GM19324 (cell line): ENCODE results near the gene ECHDC3.

Experiments
- ATAC-seq: cut with Tn5 transposase; IDR thresholded peaks from one replicate; pipeline ENCODE4 v1.9.1; 2021; ENCODE audit warnings: mild to moderate bottlenecking, moderate library complexity; ENCODE audit not compliant: unreplicated experiment, low FRiP score

Gene ECHDC3

DNA sequence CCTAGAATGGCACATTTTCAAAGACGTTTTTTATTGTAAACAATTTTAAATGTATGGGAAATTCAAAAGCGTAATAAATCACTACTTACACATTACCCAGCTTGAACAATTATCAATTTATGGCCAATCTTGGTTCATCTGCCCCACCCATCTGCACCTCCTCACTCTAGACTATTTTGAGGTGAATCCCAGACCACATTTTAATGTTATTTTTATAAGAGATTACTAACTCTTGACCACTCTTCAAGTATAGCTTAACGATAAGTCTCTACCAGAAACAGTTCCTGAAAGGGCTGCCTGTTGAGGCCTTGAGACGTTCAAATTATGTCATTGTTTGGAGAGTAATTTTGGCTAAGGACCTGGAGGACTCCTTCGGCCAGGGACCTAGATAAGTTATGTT, 33.2 kb downstream of the ECHDC3 start:
- no peak for ATAC-seq

DNA sequence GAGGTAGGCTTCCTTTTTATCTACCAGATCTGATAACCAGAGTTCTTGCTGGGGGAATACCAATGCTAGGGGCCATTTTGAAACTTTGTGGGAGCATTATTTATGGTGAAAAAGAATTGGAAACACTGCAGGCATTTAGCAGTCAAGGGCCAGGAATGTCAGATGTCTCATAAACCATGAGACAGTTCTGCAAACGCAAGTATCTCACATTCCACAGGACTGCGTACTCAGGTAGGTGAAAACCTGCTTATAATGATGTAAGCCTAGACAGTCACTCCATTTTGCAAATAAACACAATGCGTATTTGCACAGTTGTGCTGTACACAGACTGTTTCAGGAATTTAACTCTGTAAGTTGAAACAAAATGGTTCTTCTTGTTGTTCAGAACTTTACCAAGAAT, 33.9 kb downstream of the ECHDC3 start:
- no peak for ATAC-seq

DNA sequence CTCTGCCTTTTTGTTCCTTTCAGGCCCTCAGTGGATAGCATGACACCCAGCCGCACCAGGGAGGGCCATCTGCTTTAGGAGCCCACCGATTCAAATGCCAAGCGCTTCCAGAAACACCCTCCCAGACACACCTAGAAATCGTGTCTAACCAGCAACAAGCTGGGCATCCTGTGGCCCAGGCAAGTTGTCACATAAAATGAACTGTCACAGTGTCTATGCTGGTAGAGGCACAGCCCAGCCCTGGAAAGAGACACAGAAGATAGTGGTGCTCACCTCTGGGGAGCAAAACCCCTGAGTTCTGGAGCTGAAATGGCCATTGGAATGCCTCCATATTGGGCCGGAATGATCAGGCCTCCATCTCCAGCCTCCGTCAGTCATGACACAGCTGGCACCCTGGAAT, 38.9 kb downstream of the ECHDC3 start:
- ATAC-seq: no peak

DNA sequence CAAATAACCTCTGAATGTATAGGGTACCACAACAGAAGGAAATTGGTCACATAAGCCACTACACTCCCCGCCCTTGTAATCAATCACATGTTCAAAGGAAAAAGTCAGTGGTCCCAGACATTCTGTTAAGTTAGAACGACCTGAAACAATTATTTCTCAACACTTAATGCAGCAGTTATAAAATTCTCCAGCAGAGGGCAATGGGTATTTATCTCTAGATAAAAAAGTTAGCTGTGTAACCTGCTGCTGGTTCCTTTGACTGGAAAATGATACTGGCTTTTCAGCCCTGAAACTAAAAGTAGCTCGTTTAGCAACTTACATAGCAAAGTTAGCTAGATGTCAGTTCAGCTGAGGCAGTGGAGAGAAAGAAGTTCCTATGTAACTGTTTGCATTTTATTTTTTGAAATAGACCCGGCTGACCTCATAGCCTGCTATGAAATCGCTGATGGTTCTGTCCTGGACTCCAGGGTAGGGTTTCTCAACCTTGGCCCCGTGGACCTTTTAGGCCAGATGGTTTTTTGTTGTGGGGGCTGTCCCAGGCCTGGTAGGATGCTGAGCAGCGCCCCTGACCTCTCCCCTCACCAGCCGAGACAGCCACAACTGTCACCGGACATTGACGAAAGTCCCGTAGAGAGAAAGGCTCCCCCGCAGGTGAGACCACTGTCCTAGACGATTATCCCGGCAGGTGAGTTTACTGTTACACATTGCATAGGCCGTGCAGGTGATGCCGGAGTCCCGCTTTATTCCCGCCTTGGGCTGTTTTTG, 40.8 kb downstream of the ECHDC3 start:
- ATAC-seq: peak; percentile 55

DNA sequence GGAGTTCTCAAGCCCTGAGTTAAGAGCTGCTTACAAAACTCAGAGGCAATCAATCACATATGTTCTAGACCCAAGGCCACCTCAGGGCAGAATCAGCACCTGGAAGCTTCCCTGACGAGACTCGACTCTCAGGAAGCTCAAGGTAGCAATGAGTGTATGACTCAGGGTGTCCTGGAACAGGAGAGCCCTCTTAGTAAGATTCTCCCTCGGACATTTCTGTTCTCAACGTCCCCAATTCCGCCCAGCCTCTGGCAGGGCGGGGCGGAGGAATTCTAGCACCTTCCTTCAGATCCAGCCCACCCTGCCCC, 41.3 kb downstream of the ECHDC3 start:
- no peak for ATAC-seq

DNA sequence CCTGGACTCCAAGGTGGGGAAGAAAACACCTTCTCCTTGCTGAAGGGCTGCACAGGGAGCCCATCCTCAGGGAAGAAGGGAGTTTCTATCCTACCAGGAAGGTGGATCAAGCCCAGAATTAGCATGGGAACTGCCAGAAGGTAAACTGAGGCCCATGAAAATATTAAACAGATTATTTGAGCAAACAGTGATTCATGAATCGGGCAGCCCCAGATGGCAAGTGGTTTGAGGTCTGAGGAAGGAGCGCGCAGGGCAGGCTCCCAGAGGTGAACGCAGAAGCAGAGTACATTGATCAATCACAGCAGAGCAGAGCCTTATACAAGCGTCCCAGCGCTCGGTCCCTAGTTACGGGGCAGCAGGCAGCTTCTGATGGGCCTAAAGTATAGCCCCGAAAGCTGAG, 45.2 kb downstream of the ECHDC3 start:
- no peak for ATAC-seq

DNA sequence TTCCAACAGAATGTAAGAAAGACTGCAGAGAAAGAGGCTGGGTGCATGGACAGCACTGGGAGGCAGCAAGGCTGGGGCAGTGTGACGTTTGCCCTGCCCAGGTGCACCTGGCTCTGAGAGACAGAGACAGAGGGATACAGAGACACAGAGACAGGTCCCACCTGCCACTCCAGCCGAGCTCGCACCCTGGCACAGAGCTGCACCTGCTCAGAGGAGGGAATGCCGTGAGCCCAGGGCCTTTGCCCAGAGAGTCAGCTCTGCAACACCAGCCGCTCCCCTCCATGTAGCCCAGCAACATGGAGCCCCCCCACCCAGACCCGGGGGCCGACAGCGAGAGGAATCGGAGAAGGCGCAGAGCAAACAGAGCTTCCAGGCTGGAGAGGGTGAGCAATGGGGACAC, 45.7 kb downstream of the ECHDC3 start:
- no peak for ATAC-seq

DNA sequence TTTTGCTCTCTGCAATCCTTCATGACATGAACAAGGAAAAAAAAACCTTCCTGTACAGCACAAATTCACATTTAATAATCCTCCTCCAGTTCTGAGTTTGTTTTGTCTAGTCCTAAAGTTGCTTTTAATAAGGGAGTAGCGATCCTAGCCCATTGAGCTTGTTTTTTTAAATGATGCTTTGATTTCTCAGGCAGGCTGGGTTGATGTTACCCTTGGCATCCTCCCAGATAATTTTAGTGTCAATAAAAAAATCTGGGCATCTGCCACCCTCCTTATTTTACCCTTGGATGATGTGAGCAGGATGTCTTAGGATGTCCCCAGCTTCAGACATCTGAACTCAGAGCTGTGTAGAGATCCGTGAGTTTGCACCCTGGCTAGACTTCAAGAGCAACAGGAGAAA, 47.1 kb downstream of the ECHDC3 start:
- ATAC-seq: no peak

DNA sequence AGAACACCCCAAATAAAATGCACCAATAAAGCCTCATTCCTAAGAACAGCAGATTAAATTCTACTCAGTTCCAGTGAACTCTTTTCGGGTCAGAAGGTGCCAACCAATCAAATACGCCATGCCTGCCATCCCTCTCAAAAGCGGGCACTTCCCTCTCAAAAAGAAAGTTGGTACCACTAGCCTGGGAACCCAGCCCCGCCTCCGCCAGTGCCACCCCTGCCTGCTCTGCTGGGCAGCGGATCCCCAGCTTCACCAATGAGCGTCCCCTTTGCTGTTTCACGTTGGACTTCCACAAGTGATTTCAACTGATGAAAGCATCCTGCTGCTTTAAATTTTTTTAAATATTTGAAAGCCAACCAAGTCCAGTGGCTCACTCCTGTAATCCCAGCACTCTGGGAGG, 47.8 kb downstream of the ECHDC3 start:
- no peak for ATAC-seq

DNA sequence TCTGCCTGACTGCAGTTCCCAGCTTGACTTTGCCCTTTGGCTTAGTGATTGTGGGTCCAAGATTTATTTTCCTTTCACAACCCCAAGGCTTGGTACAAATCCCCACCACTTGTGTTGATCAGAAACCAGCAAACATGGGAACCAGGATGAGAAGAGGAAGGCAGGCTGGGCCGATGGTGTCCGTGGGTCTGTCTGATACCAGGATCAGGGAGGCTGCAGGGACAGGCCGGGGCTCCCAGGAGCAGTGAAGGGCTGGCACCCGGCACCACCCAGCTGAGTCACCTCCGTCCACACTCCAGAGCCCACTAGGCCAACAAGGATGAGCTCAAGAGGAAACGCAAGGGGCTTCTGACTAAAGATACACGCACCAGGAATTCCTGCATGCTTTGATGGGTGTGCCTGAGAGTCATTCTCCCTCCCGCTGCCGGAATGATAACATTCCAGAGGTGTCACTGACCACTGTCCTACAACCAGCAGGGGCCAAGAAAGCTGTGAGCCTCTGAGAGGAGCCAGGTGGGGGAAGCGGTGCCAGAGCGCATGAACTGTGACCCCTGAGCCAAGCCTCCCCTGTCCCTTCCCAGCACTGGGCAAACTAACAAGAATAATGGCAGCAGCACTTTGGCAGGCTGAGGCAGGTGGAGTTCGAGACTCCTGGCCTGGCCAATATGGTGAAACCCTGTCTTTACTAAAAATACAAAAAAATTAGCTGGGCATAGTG, 51.7 kb downstream of the ECHDC3 start:
- ATAC-seq: no peak

DNA sequence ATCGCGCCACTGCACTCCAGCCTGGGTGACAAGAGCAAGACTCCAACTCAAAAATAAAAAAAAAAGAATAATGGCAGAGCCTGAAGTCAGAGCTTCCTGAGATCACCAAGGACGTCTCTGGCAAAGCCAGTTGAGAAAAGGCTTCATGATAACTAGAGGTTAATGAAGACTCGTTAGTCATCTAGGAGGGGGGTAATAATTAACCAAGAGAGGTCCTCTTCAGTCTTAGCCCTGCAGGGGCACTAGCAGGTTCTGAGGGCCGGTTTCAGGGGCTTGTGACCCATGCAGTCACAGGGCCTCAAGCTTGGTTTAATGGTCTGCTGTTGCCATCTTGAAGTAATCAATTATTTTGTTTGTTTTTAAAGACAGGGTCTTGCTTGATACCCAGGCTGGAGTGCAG, 52.4 kb downstream of the ECHDC3 start:
- no peak for ATAC-seq

DNA sequence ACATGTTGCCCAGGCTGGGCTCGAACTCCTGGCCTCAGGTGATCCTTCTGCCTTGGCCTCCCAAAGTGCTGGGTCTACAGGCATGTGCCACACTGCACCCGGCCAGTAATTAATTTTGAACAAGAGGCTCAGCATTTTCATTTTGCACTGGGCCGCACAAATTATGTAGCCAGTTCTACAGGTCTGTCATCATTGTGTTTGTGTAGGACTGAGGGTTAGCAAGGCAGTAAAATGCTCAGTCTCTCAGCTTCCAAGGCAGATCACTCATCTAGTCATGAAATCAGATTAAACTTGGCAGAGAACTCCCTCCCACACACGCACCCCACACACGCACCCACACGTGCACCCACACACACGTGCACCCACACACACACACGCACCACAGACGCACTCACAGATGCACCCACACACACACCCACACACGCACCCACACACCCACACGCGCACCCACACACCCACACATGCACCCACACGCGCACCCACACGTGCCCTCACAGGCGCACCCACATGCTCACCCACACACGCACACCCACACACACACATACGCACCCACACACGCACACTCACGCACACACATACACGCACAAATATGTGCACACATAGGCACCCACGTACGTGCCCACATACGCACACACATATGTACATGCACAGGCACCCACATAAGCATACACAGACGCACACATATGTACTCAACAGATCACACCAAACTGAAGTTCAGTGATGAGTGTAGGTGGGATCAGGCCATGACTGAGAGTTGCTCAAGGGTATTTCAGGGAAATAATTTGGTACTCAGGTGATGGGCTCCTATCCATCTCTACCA, 53.1 kb downstream of the ECHDC3 start:
- no peak for ATAC-seq

DNA sequence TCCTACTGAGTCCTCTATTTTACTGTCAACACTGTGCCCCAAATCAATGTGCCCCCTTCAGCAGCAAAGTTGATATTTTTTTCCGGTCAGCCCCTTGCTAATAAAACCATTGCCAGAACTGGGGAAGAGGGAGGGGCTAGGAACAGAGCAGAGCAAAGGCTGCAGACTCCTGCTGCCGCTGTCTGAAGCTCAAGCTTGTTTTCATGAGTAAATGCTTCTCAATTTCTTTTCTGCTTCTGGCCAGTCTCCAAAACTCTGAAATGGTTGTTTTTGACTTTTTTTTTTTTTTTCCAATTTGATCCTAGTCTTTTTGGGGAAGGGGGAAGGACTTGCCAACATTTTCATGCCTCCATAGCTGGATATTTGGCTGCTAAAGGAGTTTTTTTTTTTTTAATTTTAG, 54.3 kb downstream of the ECHDC3 start:
- no peak for ATAC-seq

DNA sequence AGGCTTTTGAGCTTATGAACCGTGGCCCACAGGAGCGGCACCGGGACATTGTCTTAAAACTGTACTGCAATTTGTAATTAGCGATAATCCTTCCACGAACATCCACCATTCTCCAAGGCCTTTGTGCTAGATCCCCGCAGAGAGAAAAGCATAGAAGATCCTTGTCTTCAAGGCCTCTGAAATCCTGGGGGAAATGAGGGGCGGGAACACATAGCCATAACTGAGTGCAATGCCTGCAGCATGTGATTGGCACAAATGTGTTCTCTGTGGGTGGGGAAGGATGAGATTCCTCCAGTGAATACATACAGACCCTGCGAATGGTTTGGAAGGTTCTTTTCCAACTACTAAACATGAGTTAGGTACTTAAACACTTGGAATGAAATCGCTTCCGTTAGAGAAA, 55.1 kb downstream of the ECHDC3 start:
- ATAC-seq: no peak

DNA sequence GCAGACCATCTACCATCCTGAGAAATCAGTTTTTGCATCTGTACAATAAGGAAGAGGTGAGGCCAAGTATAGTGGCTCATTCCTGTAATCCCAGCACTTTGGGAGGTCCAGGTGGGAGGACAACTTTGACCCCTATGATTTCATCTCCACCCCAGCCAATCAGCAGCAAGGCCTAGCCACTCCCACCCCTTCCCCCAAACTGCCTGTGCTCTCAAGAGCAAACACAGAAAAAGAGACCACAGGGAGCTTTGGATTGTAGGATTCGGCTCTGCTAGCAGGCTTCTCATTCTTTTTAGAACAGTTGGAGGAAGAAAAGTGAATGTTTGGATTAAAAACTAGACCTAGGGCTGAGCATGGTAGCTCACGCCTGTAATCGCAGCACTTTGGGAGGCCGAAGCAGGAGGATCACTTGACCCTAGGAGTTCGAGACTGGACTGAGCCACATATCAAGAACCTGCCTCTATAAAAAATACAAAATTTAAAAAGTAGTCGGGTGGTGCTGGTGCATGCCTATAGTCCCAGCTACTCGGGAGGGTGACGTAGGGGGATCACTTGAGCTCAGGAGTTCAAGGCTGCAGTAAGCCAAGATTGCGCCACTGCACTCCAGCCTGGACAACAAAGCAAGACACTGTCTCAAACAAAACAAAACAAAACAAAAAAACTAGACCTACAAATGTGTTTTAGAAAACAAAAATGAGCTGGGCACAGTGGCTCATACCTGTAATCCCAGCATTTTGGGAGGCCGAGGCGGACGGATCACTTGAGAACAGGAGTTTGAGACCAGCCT, 55.9 kb downstream of the ECHDC3 start:
- no peak for ATAC-seq

DNA sequence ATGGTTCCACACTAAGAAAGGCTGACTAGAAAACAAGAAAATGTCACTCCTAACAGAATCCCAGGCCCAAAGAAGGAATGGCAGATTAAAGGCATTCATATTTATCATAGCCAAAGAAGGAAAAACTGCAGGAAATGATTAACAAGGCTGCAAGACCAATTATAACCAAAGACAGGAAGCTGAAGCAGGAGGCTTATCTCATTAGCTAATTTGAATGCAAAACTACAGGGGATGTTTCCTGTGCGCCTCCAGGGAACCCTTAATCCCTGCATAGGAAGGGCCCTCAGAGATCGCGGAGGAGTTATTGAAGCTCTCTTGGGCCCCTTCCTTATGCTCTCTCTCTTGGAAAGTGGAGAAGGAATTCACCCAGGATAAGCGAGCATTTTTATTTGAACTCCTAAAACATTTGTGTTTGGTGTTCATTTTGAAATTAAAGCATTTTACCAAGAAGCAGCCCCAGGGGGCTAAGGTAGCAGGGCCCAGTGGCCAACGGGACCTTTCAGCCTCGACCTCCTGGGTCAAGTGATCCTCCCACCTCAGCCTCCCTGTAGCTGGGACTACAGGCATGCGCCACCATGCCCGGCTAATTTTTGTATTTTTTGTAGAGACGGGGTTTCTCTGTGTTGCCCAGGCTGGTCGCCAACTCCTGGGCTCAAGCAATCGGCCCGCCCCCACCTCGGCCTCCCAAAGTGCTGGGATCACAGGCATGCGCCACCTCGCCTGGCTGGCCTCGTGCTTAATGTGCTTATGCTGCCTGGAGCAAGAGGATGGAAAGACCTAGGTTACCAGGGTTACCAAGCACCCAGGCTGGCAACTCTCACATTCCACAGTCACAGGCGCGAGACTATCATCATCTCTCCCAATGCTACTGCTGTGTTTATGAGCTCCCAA, 56.9 kb downstream of the ECHDC3 start:
- ATAC-seq: no peak

DNA sequence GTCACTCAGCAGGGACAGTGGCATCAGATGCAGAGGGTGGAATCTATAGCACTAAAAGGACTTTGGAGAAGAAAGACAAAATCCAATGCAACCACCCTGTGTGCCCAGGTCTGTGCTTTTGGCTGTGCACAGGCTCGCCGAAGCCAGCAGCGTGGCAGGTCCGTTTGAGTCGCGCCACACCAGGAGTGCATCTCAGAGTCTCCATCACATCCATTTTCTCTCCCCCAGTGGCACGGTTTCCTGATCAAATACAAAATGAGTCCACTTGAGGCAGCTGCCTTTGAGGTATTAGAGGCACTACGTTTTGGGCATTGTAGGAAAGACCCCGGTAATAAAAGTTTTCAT, 57.5 kb downstream of the ECHDC3 start:
- ATAC-seq: no peak

DNA sequence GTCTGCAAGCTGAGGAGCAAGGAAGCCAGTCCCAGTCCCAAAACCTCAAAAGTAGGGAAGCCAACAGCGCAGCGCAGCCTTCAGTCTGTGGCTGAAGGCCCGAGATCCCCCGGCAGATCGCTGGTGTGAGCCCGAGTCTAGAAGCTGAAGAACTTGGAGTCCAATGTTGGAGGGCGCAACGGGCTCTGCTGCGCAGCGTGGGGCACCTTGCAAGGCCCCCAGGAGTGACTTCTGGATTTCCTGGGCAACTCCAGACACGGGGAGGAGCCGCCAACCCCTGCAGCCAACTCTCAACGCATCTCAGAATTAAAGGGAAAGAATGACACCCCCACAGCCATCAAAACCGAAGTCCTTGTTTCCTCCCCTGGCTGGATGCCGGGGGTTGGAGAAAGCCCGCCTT, 62.2 kb downstream of the ECHDC3 start:
- ATAC-seq: no peak

DNA sequence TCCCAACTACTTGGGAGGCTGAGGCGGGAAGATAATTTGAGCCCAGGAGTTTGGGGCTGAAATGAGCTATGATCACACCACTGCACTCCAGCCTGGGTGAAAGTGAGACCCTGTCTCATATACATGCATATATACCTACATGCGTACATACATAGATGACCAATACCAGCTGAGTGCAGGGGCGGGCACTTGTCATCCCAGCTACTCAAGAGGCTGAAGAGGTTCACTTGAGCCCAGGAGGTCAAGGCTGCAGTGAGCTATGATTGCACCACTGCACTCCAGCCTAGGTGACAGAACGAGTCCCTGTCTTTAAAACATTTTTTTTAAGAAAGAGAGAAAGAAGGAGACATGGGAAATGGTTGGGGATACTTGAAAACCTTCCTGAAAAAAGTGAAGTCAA, 63.6 kb downstream of the ECHDC3 start:
- ATAC-seq: no peak

DNA sequence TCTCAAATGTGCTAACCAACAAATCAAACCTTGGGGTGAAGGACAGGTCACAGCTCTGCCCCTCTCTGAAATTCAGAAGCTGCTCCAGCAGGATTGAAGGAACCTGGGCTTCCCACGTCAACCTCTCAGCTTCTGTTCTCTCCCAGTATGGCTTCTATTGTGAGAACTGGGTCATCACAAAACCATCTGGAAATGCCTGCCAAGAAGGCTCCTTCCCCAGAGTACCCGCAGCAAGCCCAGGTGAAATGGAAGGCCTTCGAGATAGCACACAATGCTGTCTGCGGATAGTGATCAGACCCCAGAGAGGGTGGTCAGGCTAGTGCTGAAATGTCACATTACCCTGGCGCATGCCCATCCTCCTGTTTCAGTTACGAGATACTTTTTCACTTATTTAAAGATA, 64.5 kb downstream of the ECHDC3 start:
- ATAC-seq: no peak
